ENCODE data around the gene TPTE2.
"Not testable (repeated sequence)": the region's sequence is repeated elsewhere in the genome, so short reads cannot be mapped to it uniquely, and the experiment has no call there.

TPTE2 gene

GRCh38 chr13:19561127-19561582 is at the start of gene TPTE2:
Gene TPTE2, minus strand, starts transcription at chr13:19561532. Its CDS starts 58,298 bp downstream, at chr13:19503234.
- intact Hi-C loops (cut with DNase I); DNase-seq: not testable (repeated sequence)

DNA sequence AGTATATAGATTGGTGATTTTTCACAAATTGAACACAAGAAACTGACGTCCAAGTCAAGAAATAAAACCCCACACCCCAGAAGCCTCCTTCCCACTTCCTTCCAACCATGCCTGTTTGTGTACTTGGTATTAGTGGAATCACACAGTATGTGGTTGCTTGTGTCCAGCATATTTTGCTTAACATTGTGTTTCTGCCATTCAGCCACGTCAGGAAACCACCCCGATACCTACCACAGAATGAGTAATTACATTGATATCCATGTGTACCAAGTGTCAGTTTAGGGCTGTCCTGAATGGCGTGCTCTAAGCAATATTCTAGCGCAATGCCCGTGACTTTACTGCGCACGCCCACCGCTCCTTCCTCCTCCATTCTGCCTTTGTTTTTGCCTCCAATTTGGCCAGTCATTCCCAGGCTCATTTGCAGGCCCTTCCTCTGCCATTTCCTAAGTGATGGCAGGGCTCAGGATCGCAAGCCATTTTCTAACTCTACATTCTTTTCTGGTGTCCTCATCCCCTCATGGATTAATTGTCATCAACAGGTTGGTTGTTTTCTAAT is 46.3 kb upstream of the TPTE2 start:
- intact Hi-C loops (cut with DNase I): no loop called here
- no peak for DNase-seq

- no peak for DNase-seq
- intact Hi-C loops (cut with DNase I): no loop called here
These were observed 45.4 kb upstream of the TPTE2 start for GRCh38 chr13:19606737-19607136.

- intact Hi-C loops (cut with DNase I): no loop called here
- peak in 3 of 10 donors; percentile 11 to 79 (median 40) for DNase-seq
These were observed 44.8 kb upstream of the TPTE2 start for GRCh38 chr13:19606152-19606551.

DNA sequence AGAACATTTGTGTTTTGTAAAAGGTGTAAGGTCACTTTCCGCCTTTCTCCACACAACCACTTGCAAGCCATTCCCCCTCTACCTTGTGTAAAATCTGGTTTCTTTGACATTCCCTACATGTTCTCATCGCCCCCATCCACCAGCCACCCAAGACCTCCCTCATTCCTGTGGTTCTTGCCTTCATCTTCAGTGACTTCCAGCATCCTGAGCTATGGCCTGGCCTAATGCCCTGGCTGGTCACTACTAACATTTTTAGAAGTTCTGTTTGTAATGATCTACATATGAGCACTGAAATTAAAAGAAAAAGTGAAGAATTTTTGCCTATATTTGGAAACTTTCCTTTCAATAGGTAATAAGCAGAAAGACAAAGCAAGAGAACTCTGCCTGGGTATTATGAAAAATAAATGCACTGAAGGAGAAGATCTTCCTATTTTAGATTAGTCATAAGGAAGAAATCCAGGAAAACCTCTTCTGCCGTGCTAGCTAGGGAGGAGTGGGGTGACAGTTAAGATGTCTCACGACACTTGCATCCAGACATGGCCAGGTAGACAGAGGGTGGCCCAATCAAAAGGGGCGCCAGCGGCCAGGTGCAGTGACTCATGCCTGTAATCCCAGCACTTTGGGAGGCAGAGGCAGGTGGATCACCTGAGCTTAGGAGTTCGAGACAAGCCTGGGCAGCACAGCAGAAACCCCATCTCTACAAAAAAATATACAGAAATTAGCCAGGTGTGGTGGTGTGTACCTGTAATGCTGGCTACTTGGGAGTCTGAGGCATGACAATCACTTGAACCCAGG is 44.0 kb upstream of the TPTE2 start:
- no peak for DNase-seq

DNA sequence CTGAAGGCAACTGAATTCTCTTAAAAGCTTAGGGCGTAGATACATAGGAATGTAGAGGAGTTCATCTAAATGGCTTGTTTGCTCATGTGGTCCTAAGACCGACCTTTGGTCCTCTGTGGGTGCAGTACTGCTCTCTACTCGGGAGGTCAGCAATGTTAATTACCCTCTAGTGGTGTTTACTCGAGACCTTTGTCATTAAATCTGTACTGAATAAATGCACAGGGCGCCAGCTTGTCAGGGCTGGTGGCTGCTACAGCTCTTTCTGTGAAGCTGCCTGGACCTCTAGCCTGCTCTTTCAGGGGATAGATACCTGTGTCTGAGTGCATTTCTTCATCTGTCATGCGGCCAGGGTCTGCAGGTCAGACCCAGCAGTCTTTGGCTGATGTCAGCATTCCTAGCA is 43.0 kb upstream of the TPTE2 start:
- no peak for DNase-seq
- intact Hi-C loops (cut with DNase I): no loop called here

More for the DNA sequence above, 44.0 kb upstream of the TPTE2 start:
- intact Hi-C loops (cut with DNase I): no loop called here

DNA sequence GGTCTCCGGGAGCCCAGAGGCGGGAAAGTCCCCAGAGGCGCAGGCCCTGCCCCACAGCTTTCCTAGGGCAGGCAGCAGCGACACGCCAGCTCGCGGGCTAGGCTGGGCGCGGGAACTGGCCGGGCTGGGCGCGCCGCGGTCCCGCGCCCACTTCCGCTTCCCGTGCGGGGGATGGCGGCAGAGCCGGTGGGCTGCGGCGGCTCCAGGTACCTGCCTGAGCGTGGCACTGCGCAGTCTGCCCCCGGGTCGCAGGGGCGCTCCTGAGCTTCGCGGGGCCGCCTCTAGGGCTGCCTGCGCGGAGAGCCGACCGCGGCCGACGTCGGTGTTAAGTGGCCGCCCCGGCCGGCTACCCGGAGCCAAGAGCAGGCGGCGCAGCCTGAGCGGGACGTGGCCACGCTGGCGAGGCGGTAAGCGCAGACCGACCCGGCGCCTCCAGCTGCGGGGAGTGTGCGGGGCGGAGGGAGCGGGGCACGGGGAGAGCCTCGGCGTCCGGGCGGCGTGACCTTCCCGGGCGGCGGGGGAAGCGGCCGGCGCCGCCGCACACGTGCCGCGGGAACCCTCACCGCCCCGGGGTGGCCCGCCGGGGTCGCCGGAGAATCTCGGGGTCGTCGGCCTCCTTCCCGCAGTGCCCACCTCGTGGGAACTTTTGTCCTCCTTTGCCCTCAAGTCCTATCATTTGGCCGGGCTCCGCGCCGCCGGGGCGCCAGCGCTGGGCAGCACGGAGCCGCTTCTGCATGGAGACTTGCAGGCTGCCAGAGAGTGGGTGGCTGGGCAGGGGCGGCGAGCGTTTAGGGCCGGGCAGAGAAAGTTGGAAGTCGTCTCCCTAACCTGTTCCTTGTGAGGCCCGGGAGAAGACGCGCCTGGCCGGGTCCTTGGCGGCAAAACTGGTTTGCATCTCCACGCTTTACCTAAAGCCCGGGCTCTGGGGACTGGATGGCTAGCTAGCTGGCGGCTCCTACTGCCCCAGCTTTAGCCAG is 40.7 kb upstream of the TPTE2 start:
- peak in 6 of 10 donors; percentile 11 to 90 (median 56) for DNase-seq

DNA sequence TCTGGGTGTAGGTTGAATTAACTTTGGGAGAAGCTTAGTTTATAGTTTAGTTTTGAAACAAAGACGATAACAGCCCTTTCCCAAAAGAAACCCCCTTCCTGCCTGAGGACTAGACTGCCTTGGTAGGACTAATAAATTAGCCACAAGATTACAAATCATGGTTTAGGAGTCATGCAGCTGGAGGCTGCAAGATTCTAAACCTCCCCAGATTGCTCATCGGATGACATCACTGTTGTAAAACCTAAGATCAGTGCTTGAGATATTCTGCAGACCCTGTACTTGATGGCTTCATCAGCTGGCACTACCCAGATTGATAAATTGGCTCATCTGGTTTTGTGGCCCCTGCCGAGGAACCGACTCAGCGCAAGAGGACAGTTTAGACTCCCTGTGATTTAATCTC is 36.2 kb upstream of the TPTE2 start:
- intact Hi-C loops (cut with DNase I): no loop called here
- peak in 1 of 10 donors; percentile 59 for DNase-seq

More for the DNA sequence above, 40.7 kb upstream of the TPTE2 start:
- intact Hi-C loops (cut with DNase I): no loop called here

GRCh38 chr13:19596960-19597361 is 35.6 kb upstream of the TPTE2 start:
- intact Hi-C loops (cut with DNase I): no loop called here
- no peak for DNase-seq

GRCh38 chr13:19596086-19596485 is 34.8 kb upstream of the TPTE2 start:
- intact Hi-C loops (cut with DNase I): no loop called here
- DNase-seq: no peak

- DNase-seq: no peak
- intact Hi-C loops (cut with DNase I): no loop called here
These were observed 31.4 kb upstream of the TPTE2 start for GRCh38 chr13:19592657-19593180.

GRCh38 chr13:19591864-19592263 is 30.5 kb upstream of the TPTE2 start:
- intact Hi-C loops (cut with DNase I): loop anchor here (1.0 kb wide), 1 partner anchor 13 kb away; no protein-coding TSS in a partner anchor
- DNase-seq: peak in 1 of 10 donors; percentile 11

GRCh38 chr13:19590423-19590822 is 29.1 kb upstream of the TPTE2 start:
- intact Hi-C loops (cut with DNase I): no loop called here
- DNase-seq: peak in 1 of 10 donors; percentile 14

GRCh38 chr13:19589312-19589711 is 28.0 kb upstream of the TPTE2 start:
- intact Hi-C loops (cut with DNase I): loop anchor here (10.0 kb wide), 1 partner anchor 925 kb away; no protein-coding TSS in a partner anchor
- DNase-seq: peak in 1 of 10 donors; percentile 31

GRCh38 chr13:19587635-19588300 is 26.4 kb upstream of the TPTE2 start:
- peak in 2 of 10 donors; percentile 20 to 33 for DNase-seq
- intact Hi-C loops (cut with DNase I): loop anchor here (10.0 kb wide), 1 partner anchor 923 kb away; no protein-coding TSS in a partner anchor

DNA sequence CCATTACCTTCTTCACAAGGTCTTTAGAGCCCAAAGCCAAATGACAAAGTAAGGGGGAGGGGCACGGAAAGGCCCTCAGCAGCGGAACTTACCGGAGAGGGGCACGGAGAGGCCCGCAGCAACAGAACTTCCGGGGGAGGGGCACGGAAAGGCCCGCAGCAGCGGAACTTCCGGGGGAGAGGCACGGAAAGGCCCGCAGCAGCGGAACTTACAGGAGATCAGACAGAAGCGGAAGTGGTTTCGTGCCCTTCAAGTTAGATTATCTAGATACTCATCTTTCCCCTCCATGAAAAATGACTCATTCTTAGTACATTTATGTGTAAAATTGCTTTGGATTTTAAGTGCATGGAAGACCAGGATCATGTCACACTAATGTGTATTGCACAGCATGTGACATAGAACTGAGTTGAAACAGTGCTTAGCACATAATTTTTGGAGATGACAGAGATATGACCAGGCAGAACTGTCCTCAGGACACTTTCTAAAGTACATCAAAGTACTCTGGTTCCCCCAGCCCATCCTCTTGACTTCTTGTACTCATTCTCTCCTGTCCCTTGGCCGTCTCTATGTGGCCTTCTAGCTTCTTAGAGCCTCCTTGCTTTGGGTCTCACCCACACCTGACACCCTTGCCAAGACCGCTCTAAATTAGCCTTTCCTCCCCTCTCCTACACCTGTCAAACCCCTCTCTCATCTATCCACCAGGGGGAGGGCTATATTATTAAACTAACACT is 25.7 kb upstream of the TPTE2 start:
- intact Hi-C loops (cut with DNase I): loop anchor here (10.0 kb wide), 1 partner anchor 922 kb away; no protein-coding TSS in a partner anchor
- DNase-seq: peak in 1 of 10 donors; percentile 33

GRCh38 chr13:19581675-19582074 is 20.3 kb upstream of the TPTE2 start:
- intact Hi-C loops (cut with DNase I): loop anchor here (10.0 kb wide), 1 partner anchor 917 kb away; no protein-coding TSS in a partner anchor
- DNase-seq: no peak

GRCh38 chr13:19575230-19575629 is 13.9 kb upstream of the TPTE2 start:
- DNase-seq: no peak
- intact Hi-C loops (cut with DNase I): no loop called here
